ENCODE measurements around the gene ARHGAP29.

Gene ARHGAP29

GRCh38 chr1:94239796-94240195 is 2.4 kb upstream of the ARHGAP29 start:
- Histone ChIP-seq H3K27ac (no peak overlapping the region), H3K9me3 (peaks cover 5% of the 10 kb centered on the region), H3K4me1 (ENCODE audit: control insufficient read depth in 1 of 2, insufficient read depth in 1 of 2, low read depth in 1 of 2, low read length in 1 of 2) (peaks cover 22% of the 10 kb centered on the region in 2 experiments), H3K36me3 (no peaks in the 10 kb centered on the region), H3K27me3 (peaks cover 96% of the 10 kb centered on the region), H3K4me3 (ENCODE audit: low read depth in 1 of 2, low read length in 1 of 2) (no peak overlapping the region)
- TF ChIP-seq CTCF (IDR thresholded peaks at IDR 0.05), result no peak

GRCh38 chr1:94239051-94239450 is 1.7 kb upstream of the ARHGAP29 start:
- Histone ChIP-seq H3K27me3 (peaks cover 96% of the 10 kb centered on the region), H3K27ac (no peak overlapping the region), H3K4me3 (ENCODE audit: low read depth in 1 of 2, low read length in 1 of 2) (no peak overlapping the region), H3K4me1 (ENCODE audit: control insufficient read depth in 1 of 2, insufficient read depth in 1 of 2, low read depth in 1 of 2, low read length in 1 of 2) (peaks cover 22% of the 10 kb centered on the region in 2 experiments), H3K9me3 (peaks cover 5% of the 10 kb centered on the region), H3K36me3 (no peaks in the 10 kb centered on the region)
- no peak for TF ChIP-seq CTCF (IDR thresholded peaks at IDR 0.05)

DNA sequence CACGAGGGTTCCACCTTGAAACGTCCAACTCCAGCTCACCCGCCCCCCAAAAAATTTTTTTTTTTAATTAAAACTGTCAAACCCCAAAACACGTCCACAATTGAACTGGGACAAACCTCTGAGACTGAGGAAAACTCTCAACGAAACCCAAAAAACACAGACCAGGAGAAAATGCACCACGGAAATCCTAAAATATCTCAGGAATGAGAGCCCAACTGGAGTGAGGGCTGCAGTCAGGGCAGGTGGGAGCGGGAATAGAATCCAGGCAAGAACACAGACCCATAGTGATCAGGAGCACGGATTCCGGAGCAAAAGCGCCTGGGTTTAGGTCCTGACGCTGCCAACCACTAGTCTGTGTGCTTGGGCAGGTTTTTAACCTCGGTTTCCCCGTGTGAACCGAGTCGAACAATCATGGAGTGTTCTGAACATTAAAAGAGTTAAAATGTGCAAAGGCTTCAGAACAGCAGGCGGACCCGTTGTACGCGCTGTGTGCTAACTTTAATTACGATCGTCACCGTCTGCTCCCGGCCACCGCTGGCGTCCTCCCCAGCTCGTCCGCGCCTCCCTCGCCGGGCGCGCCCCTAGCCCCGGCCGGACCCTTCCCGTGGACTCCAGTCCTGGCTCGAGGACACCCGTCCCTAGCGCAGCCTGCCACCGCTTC is 624 bp downstream of the ARHGAP29 start:
- no peaks in the 10 kb centered on the region for H3K36me3 ChIP-seq
- peak overlapping the region; percentile 62 to 68 for H3K4me3 ChIP-seq (ENCODE audit: low read depth in 1 of 2, low read length in 1 of 2)
- no peak for TF ChIP-seq CTCF (IDR thresholded peaks at IDR 0.05)
- H3K27ac ChIP-seq, result no peak overlapping the region
- peaks cover 98% of the 10 kb centered on the region for H3K27me3 ChIP-seq
- H3K4me1 ChIP-seq (ENCODE audit: control insufficient read depth in 1 of 2, insufficient read depth in 1 of 2, low read depth in 1 of 2, low read length in 1 of 2), result peaks cover 22% of the 10 kb centered on the region in 2 experiments
- H3K9me3 ChIP-seq, result no peaks in the 10 kb centered on the region

GRCh38 chr1:94236013-94236491 is 1.3 kb downstream of the ARHGAP29 start:
- TF ChIP-seq CTCF (IDR thresholded peaks at IDR 0.05), result no peak
- no peaks in the 10 kb centered on the region for H3K9me3 ChIP-seq
- H3K36me3 ChIP-seq, result no peaks in the 10 kb centered on the region
- H3K4me1 ChIP-seq (ENCODE audit: control insufficient read depth in 1 of 2, insufficient read depth in 1 of 2, low read depth in 1 of 2, low read length in 1 of 2), result peaks cover 22% of the 10 kb centered on the region in 2 experiments
- H3K27me3 ChIP-seq, result peaks cover 100% of the 10 kb centered on the region
- H3K4me3 ChIP-seq (ENCODE audit: low read depth in 1 of 2, low read length in 1 of 2), result peak overlapping the region in 1 of 2 experiments; percentile 68
- H3K27ac ChIP-seq, result no peak overlapping the region

DNA sequence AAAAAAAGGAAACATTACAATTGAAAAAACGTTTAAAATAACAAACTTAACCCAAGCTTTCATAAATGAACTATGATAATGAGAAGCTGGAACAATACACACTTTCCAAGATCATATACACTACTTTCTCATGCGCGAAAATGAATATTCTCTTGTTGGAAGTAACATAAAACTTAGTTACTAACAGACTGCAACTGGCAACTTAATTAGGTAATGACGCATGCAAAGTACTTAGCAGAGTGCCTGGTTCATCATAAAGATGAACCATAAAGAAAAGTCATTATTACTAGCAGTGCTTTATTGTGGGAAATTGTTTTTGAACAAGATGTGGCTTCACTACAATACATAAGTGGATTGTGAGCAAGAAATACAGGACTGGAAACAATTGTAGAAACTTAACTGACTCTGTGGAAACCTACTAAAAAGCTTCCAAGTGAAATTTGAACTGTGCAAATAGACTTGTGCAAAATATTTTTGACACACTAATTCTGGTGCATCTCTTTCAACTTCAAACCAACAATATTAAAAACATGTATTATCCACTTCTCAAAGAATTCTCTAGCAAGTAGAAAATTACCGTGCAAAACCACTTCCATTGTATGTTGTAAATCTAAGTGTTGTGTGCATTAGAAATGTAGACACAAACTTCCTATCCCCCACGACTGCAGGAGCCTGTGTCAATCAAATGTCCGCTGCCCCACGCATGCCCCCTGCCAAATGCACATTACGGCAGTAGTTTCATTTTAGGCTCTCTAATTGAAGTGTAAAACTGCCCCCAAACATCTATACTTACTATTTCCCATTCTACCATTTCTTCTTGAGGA is 2.0 kb downstream of the ARHGAP29 start:
- no peak for TF ChIP-seq CTCF (IDR thresholded peaks at IDR 0.05)
- H3K9me3 ChIP-seq, result no peaks in the 10 kb centered on the region
- no peak overlapping the region for H3K4me3 ChIP-seq (ENCODE audit: low read depth in 1 of 2, low read length in 1 of 2)
- H3K36me3 ChIP-seq, result no peaks in the 10 kb centered on the region
- H3K27me3 ChIP-seq, result peaks cover 100% of the 10 kb centered on the region
- H3K27ac ChIP-seq, result no peak overlapping the region
- peaks cover 22% of the 10 kb centered on the region in 2 experiments for H3K4me1 ChIP-seq (ENCODE audit: control insufficient read depth in 1 of 2, insufficient read depth in 1 of 2, low read depth in 1 of 2, low read length in 1 of 2)
